Endothelial cell of umbilical vein (primary cell): ENCODE results near the gene BRPF1. TPM values are rescaled to one million over a fixed set of nuclear protein-coding genes. Genes with fewer than 3 reads are reported as not detected.

Source experiments
- BruUV-seq: library from RNA; stranded (reverse); fragments of 400-500 nt; replicated peaks from 2 replicates; lab custom pipeline; 2021; lab: Mats Ljungman, UMichigan
- CTCF ChIA-PET: fragments of 300-600, 350-600 bp; sonication (Branson Sonifier 250); formaldehyde crosslinking; loops from one replicate; lab custom pipeline; 2021; ENCODE audit warnings: antibody characterized with exemption, inconsistent platforms; lab: Charles Lee
- POLR2A ChIA-PET: fragments of 300-600, 350-600 bp; sonication (Branson Sonifier 250); formaldehyde crosslinking; loops from one replicate; lab custom pipeline; 2021; ENCODE audit warnings: antibody characterized with exemption, inconsistent platforms; lab: Charles Lee
- DNase-seq: peaks from one replicate; pipeline ENCODE4 v3.0.0-alpha.2; 2011; ENCODE audit warnings: low read depth, low spot score
- FAIRE-seq: peaks from 2 replicates; lab custom pipeline; 2011; peaks lifted over from hg19 to GRCh38; lab: Jason Lieb, UNC
- H2AFZ ChIP-seq: 2 replicates; pipeline ENCODE4 v1.6.0; 2012; ENCODE audit warnings: low read depth, low read length, control low read depth, inconsistent platforms
- H3K27ac ChIP-seq: 2 replicates; pipeline ENCODE4 v1.5.1; 2011; ENCODE audit warnings: low read depth, mild to moderate bottlenecking, control low read depth, low read length, moderate library complexity; ENCODE audit not compliant: insufficient read depth
- H3K27me3 ChIP-seq, 2 experiments: 2 replicates each; pipeline versions ENCODE4 v1.6.0 to v1.6.1; 2011; ENCODE audit warnings: low read length in 2 of 2, mixed read lengths in 1 of 2; ENCODE audit not compliant: control insufficient read depth in 2 of 2, insufficient read depth in 2 of 2
- H3K36me3 ChIP-seq, 2 experiments: 2 replicates in 1 of 2; 3 replicates in 1 of 2; pipeline ENCODE4 v1.5.1; 2011; ENCODE audit warnings: low read length in 2 of 2, mild to moderate bottlenecking in 1 of 2, moderate library complexity in 1 of 2; ENCODE audit not compliant: control insufficient read depth in 2 of 2, insufficient read depth in 2 of 2; ENCODE audit errors: extremely low read depth in 1 of 2
- H3K4me1 ChIP-seq: 3 replicates; pipeline ENCODE4 v1.5.1; 2011; ENCODE audit warnings: mild to moderate bottlenecking, low read length; ENCODE audit not compliant: control insufficient read depth, insufficient read depth; ENCODE audit errors: extremely low read depth
- H3K4me2 ChIP-seq: 2 replicates; pipeline ENCODE4 v1.6.1; 2011; ENCODE audit warnings: low read length, control low read depth, mixed read lengths; ENCODE audit not compliant: insufficient read depth
- H3K4me3 ChIP-seq, 3 experiments: fragments of 200-600 bp in 1 of 3; sonication (generic), shearing (Covaris generic) in 1 of 3; replicated peaks in 1 of 3; 2 replicates each; pipeline ENCODE4 v1.5.1; 2011 to 2016; ENCODE audit warnings: control low read depth in 3 of 3, low read length in 3 of 3, mild to moderate bottlenecking in 2 of 3, inconsistent platforms in 1 of 3, low read depth in 1 of 3, moderate library complexity in 1 of 3; ENCODE audit not compliant: insufficient read depth in 1 of 3
- H3K79me2 ChIP-seq: 2 replicates; pipeline ENCODE4 v1.6.0; 2012; ENCODE audit warnings: low read length, inconsistent platforms; ENCODE audit not compliant: control insufficient read depth, insufficient read depth
- H3K9ac ChIP-seq: replicated peaks from 2 replicates; pipeline ENCODE3; 2011; ENCODE audit warnings: low read length, control low read depth; ENCODE audit not compliant: insufficient read depth; ENCODE audit errors: extremely low read depth
- H3K9me1 ChIP-seq: replicated peaks from 3 replicates; pipeline ENCODE4 v1.6.0; 2011; ENCODE audit warnings: mild to moderate bottlenecking, low read length; ENCODE audit not compliant: control insufficient read depth, insufficient read depth; ENCODE audit errors: extremely low read depth
- H3K9me3 ChIP-seq: replicated peaks from 2 replicates; pipeline ENCODE4 v1.5.1; 2012; ENCODE audit warnings: low read length, inconsistent platforms; ENCODE audit not compliant: control insufficient read depth, insufficient read depth
- H4K20me1 ChIP-seq: replicated peaks from 2 replicates; pipeline ENCODE3; 2011; ENCODE audit warnings: mild to moderate bottlenecking, low read length; ENCODE audit not compliant: control insufficient read depth, insufficient read depth; ENCODE audit errors: extremely low read depth
- CTCF ChIP-seq, 2 donors: IDR thresholded peaks; 1 replicate in 1 of 2; 2 replicates in 1 of 2; pipeline ENCODE4 v1.5.1; 2011; ENCODE audit warnings: low read length in 2 of 2, mild to moderate bottlenecking in 2 of 2, moderate library complexity in 2 of 2, control low read depth in 1 of 2, inconsistent platforms in 1 of 2, low read depth in 1 of 2; ENCODE audit not compliant: insufficient read depth in 1 of 2; ENCODE audit errors: extremely low read depth in 1 of 2
- EZH2 ChIP-seq: IDR thresholded peaks from 2 replicates; pipeline ENCODE4 v1.6.1; 2012; ENCODE audit warnings: borderline replicate concordance, low read depth, mild to moderate bottlenecking, moderate library complexity, low read length, inconsistent platforms; ENCODE audit not compliant: severe bottlenecking
- GATA2 ChIP-seq: IDR thresholded peaks from 2 replicates; pipeline ENCODE4 v1.7.0; 2011; ENCODE audit warnings: low read depth, mild to moderate bottlenecking, moderate library complexity, mixed read lengths, low read length; ENCODE audit not compliant: insufficient read length, insufficient read depth
- JUN ChIP-seq: IDR thresholded peaks from 2 replicates; pipeline ENCODE4 v1.6.1; 2011; ENCODE audit warnings: borderline replicate concordance, low read depth; ENCODE audit not compliant: insufficient read length, insufficient read depth
- MYC ChIP-seq: IDR thresholded peaks from one replicate; pipeline ENCODE4 v1.6.1; 2011; ENCODE audit warnings: mild to moderate bottlenecking, low read depth, low read length
- POLR2A ChIP-seq: IDR thresholded peaks from 2 replicates; pipeline ENCODE4 v1.6.1; 2012; ENCODE audit warnings: low read depth, mild to moderate bottlenecking, control low read depth, low read length
- dilution Hi-C: fragments of 300-500 bp; cut with MboI; formaldehyde crosslinking; loops from one replicate; pipeline ENCODE4 v1.15.0; 2019; ENCODE audit warnings: low sequenced_read_pairs; ENCODE audit not compliant: extremely low pct_ligation_motif_present
- intact Hi-C: fragments of 100-400 bp; cut with micrococcal nuclease; formaldehyde crosslinking; loops from one replicate; pipeline ENCODE4 v1.10.0; 2022
- polyA plus RNA-seq, 4 experiments: library from polyadenylated mRNA; depleted of rRNA in 3 of 4; stranded (reverse) in 3 of 4; unstranded in 1 of 4; fragments of >200 nt; gene quantifications; 2 replicates each; pipeline versions ENCODE4 v1.2.1 to v1.2.3, GENCODE V29; 2011 to 2012; ENCODE audit warnings: missing spikeins in 1 of 4
- total RNA-seq: library from RNA; stranded (reverse); gene quantifications from 2 replicates; pipeline ENCODE4 v1.2.3, GENCODE V29; 2021

The BRPF1 gene
- total and polyA plus RNA-seq, 2 donors (not counting 3 experiments of a cell fraction or from before 2014, with no cell fraction given) = 12.5 to 26.2 TPM

GRCh38 chr3:9703240-9703639 is 28.3 kb upstream of the BRPF1 start:
- TF ChIP-seq POLR2A (no peak), MYC (no peak), GATA2 (no peak)
- peaks cover 7% of the 10 kb centered on the region for H3K4me1 ChIP-seq
- peaks cover 1 to 8% of the 10 kb centered on the region in 2 experiments for H3K27me3 ChIP-seq
- ChIA-PET POLR2A (no interaction called here), CTCF (no interaction called here)
- no peaks in the 10 kb centered on the region for H3K9me1 ChIP-seq
- no peaks in the 10 kb centered on the region for H4K20me1 ChIP-seq
- dilution Hi-C loops = no loop called here
- DNase-seq (no peak), FAIRE-seq (no peak)
- H3K4me3 ChIP-seq = no peak overlapping the region
- intact Hi-C loops = loop anchor here (10.0 kb wide), 1 partner anchor 348 kb away; no protein-coding TSS in a partner anchor
- no peak overlapping the region for H3K9ac ChIP-seq
- BruUV-seq = no TSS peak
- H3K79me2 ChIP-seq = no peaks in the 10 kb centered on the region
- H3K4me2 ChIP-seq = no peak overlapping the region
- H3K27ac ChIP-seq = no peak overlapping the region
- H3K36me3 ChIP-seq = peaks cover 0 to 4% of the 10 kb centered on the region in 2 experiments
- no peak overlapping the region for H2AFZ ChIP-seq
- H3K9me3 ChIP-seq = no peaks in the 10 kb centered on the region

- Histone ChIP-seq H3K36me3 (peaks cover 0 to 4% of the 10 kb centered on the region in 2 experiments), H3K27me3 (peaks cover 1 to 8% of the 10 kb centered on the region in 2 experiments), H3K4me1 (peaks cover 7% of the 10 kb centered on the region), H3K27ac (no peak within 1 kb of the TSS), H3K79me2 (no peaks in the 10 kb centered on the region), H3K9ac (no peak within 1 kb of the TSS), H3K4me2 (peak within 1 kb of the TSS; percentile 34), H3K9me1 (no peaks in the 10 kb centered on the region), H3K4me3 (no peak within 1 kb of the TSS), H2AFZ (no peak within 1 kb of the TSS), H3K9me3 (no peaks in the 10 kb centered on the region), H4K20me1 (no peaks in the 10 kb centered on the region)
- BruUV-seq = no TSS peak
- ChIA-PET POLR2A (no interaction called here), CTCF (no interaction called here)
- dilution Hi-C loops = no loop called here
- intact Hi-C loops = loop anchor here (1.0 to 10.0 kb wide), 2 partner anchors 27 to 349 kb away; partner anchors contain the start of gene BRPF1
- DNase-seq = no peak
- no peak for TF ChIP-seq CTCF (IDR thresholded peaks at IDR 0.05; ENCODE audit: extremely low read depth in 1 of 2, insufficient read depth in 1 of 2, low read depth in 1 of 2, low read length in 2 of 2)
- TF ChIP-seq JUN = no peak
- TF ChIP-seq EZH2 = peak; percentile 34
- TF ChIP-seq MYC = no peak
- no peak for FAIRE-seq
Observed at GRCh38 chr3:9703736-9704346, 27.7 kb upstream of the BRPF1 start, which contains the start of gene CPNE9. CPNE9 (plus strand) TSS chr3:9703833; CDS start chr3:9703997, 164 bp downstream.
